CD1c-positive myeloid dendritic cell (primary cell): ENCODE measurements around the gene ZNF740.
"Not testable (repeated sequence)": the region's sequence is repeated elsewhere in the genome, so short reads cannot be mapped to it uniquely, and the experiment has no call there.

ENCODE experiments used
- DNase-seq: peaks from one replicate; pipeline ENCODE4 v3.0.0-alpha.2; 2016; ENCODE audit errors: extremely low spot score

The ZNF740 gene, protein sequence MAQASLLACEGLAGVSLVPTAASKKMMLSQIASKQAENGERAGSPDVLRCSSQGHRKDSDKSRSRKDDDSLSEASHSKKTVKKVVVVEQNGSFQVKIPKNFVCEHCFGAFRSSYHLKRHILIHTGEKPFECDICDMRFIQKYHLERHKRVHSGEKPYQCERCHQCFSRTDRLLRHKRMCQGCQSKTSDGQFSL

DNA sequence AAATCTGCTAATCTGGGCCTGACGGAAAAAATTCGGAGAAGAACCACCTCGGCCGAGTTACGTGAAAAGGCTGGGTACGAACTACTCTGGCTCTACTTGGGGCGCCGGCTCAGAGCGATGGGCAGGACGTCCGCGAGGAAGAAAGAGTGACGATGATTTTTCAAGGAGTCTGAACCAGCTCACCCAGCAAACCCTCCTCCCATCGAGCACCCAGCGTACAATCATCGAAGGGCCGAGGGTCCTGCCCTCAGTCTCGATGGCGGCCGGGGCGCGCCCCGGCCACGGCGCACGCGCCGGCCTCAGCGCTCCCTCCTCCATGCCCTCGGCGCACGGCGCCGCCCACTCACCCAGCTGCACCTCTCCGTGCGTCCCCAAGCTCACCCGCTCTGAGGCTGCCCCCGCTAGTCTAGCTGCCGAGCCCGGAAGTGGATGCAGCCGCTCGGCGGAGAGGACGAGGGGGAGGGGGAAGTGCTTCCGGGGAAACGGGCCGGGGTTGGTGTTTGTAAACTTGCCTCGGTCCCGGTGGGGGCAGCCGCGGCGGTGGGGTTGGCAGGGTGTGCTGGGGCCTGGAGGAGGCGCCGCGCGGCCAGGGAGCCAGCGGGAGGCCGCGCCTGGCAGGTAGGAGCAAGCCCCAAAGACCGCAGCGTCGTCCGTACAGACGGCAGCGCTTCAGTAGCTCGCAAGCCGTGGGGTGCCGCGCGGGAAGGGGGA is at the start of gene ZNF740, which contains the start of gene CSAD:
ZNF740 (plus strand) TSS at position 503 of the 711 bp plus-strand sequence. CDS start 1,262 bp downstream, outside the sequence.
CSAD (minus strand) TSS at position 706 of the 711 bp plus-strand sequence. CDS start 7,455 bp downstream, outside the sequence.
- DNase-seq: peak; percentile 98

DNA sequence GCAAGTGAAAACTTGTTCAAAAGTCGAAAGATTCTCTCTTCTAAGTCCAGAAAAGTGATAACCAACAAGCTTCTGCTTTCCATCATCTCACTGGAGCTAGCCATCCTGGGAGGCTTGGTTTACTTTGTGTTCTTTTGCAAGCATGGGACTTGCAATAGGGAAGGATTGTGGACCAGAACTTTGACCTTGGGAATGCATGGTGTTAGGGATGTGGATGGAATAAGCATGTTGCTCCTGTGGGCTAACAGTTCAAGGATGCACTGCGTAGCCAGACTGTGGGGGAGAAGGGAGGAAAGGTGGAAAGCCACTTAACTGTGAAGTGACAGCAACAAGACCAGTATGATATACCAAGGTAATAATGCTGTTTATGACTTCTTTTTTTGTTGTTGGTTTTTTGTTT is 48.7 kb upstream of the ZNF740 start:
- DNase-seq: no peak

DNA sequence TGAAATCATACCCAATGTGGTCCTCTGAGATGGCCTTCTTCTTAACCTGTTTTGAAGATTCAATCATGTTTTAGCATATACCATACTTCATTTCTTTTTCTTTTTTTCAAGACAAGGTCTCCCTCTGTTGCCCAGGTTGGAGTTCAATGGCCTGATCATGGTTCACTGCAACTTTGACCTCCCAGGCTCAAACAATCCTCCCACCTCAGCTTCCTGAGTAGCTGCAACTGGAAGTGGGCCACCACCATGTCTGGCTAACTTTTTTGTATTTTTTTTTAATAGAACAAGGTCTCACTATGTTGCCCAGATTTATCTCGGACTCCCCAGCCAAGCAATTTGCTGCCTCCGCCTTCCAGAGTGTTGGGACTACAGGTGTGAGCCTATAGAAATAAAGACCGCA is 46.8 kb upstream of the ZNF740 start:
- no peak for DNase-seq

DNA sequence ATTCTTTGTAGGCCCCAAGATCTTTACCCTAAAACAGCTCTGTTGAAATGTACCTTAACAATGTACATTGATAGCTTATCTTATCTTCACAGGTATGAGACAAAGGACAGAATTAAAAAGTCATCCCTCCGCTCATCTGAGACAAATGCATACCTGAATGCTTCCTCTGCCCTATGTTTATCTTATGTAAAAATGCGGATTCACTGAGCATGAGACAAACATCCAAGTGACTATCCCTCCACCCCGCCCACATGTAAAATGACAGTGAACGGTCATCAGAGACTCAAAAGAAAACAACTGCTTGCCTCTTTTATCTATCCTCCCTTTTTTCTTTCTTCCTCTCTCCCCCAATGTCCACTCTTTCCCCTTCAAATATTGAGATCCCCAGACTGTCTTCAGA is 37.2 kb upstream of the ZNF740 start:
- no peak for DNase-seq

DNA sequence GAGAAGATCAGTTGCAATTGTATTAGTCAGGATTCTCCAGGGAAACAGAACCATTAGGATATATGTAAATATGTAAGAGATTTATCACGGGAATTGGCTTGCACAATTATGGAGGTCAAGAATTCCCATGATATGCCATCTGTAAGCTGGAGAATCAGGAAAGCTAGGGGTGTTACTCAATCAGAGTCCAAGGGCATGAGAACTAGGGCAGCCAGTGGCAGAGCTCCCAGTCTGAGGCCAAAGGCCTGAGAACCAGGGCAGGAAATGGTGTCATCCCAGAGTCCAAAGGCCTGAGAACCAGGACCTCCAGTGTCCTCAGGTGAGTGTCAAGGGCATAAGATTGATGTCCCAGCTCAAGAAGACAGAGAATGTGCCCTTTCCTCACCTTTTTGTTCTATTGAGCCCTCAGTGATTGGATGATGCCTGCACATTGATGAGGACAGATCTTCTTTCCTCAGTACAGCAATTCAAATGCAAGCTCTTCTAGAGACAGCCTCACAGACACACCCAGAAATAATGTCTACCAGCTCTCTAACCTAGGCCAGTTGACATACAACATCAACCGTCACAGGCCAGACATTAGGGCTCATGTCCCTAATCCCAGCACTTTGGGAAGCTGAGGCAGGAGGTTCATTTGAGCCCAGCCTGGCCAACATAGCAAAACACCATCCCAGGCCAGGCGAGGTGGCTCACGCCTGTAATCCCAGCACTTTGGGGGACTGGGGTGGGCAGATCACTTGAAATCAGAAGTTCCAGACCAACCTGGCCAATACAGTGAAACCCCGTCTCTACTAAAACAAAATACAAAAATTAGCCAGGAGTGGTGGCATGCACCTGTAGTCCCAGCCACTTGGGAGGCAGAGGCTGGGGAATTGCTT is 34.9 kb upstream of the ZNF740 start:
- DNase-seq: no peak

DNA sequence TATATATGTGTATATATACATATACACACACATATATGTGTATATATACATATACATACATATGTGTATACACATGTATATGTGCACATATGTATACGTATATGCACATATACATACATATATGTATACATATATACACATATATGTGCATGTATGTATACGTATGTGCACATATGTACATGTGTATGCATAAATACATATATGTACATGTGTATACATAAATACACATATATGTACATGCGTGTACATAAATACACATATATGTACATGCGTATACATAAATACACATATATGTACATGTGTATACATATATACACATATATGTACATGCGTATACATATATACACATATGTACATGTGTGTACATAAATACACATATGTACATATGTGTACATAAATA is 33.3 kb upstream of the ZNF740 start:
- no peak for DNase-seq

DNA sequence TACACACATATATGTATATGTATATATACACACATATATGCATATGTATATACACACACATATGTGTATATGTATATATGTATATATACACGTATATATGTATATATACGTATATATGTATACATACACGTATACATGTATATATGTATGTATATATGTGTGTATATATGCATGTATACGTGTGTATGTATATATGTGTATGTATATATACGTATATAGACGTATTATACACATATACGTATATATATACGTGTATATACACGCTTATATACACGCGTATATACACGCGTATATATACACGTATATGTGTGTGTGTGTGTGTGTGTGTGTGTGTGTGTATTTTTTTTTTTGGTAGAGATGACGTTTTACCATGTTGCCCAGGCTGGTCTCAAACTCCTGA is 32.9 kb upstream of the ZNF740 start:
- DNase-seq: no peak

DNA sequence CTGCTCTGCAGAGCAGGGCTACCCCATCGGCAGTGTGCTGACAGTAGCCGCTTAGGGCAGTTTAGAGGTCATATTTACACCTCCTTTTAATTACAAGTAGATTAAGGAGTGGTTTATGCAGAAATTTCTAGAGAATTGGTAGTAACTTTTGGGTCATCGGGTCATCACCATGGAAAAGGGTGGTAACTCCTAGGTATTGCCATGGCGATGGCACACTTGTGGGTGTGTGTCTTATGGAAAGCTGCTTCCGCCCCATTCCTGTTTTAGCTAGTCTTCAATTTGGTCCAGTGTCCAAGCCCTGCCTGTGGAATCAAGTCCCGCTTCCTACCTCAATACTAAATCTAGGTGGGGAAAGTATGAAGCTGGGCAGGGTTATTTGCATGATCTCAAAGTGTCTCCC is 29.5 kb upstream of the ZNF740 start:
- no peak for DNase-seq

DNA sequence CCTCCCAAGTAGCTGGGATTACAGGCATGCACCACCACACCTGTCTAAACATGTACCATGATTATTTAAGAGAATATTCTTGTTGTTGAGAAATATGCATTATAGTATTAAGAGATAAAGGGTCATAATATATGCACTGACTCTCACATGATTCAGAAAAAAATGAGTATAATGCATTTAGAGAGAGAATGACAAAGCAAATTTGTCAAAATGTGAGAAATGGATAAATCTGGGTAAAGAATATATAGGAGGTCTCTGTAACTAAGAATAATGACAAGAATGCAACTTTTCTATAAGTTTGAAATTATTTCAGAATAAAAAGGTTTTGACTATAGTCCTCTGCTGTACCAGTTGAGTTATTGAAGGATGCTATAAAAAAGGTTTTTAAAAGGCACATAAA is 28.1 kb upstream of the ZNF740 start:
- DNase-seq: no peak

DNA sequence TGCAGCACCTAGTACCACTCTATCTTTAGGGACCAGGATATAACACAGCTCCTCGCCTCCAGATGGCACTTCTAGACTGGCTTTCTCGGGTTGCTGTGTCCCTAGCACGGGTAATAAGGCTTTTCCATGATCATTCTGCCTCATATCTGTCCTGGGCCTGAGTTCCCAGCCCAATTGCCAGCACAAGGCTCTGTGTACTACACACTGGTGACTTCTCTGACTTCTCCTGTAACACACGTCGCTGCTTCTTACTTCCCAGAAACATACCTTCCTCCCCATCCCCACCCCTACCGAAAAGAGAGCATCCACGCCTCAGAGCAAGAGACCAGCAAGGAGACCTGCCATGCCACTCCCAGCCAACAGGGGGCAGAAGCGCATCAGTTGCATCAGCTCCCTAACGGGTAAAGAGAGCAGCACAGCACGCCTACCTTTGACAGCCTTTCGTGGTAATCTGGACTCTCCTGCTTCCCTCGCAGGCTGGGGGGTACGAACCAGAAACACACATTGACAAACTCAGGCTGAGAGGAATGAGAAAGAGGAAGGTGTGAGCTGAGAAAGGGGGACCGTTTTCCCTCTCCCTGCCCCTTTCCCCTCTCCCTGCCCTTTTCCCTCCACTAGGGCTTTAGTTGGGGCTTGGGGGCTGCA is 21.2 kb upstream of the ZNF740 start:
- peak; percentile 88 for DNase-seq

DNA sequence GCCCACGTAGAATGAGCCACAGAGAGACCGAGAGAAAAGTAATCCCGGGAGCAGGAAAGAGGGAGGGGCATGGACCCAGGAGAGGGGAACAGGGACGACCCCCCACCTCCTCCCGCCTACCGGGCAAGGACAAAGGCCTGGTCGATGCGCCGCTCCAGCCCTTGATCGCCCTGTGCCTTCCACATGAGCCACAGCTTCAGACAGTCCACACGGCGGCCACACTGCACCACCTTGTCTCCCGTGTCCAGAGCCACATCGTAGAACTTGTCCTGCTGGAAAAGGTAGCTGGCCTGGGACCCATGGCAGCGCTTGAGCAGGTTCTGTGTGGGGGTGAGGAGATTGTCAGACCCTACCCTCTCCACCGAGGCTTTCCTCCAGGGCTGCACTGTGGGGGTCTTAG is 20.5 kb upstream of the ZNF740 start:
- DNase-seq: no peak

DNA sequence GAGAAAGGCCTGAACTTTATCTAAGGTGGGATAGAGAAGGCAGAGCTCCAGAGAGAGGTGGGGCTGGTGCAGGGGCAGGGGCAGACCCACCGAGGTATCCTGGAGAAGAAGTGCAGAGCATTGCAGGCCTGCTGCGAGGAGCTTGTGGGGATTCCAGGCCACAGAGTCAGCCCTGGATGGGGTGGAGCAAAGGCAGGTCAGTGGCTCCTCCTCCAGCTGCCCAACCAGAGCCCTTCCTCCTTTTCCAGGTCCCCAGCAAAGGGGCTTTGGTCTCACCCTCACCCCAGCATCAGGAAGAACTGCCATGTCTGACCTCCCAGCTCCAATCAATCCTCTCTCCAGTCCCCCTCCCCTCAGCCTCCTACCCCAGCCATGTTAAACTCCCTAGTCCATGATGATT is 19.8 kb upstream of the ZNF740 start:
- no peak for DNase-seq

DNA sequence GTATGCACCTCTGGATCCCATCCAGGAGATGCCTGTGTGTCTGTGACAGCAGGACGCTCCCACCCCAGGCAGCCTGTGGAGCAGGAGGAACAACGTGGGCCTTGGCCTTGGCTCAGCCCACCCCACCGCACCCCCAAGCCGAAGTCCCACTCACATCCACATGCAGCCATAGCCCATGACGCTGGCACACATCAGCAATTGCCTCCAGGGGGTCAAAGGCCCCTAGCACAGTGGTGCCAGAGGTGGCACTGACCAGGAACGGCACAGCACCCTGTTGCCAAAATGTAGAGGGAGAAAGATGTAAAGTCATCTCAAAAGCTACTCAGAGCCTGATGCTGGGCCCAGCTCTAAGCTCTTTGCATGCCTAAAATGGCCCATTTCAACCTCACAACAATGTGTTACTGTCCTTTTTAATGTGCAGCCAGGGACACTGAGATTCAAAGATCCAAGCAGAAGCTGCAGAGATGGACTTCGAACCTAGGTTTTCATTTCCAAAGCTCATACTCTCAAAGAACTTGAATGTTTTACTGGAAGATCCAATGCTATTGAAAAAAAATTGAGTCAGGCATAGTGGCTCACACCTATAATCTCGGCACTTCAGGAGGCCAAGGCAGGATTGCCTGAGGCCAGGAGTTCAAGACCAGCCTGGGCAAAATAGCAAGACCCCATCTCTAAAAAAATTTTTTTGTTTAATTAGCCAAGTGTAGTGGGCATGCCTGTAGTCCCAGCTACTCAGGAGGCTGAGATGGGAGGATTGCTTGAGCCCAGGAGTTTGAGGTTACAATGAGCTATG is 19.2 kb upstream of the ZNF740 start:
- DNase-seq: no peak

DNA sequence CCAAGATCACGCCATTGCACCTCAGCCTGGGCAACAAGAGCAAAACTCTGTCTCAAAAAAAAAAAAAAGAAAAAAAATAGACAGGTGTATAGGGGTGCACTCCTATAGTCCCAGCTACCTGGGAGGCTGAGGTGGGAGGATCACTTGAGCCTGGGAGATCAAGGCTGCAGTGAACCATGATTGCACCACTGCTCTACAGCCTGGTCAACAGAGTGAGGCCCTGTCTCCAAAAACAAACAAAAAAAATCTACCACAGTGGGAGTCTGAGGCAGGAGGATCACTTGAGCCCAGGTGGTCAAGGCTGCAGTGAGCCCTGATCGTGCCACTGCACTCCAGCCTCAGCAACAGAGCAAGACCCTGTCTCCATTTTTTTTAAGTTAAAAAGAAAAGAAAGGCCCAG is 17.5 kb upstream of the ZNF740 start:
- DNase-seq: not testable (repeated sequence)

DNA sequence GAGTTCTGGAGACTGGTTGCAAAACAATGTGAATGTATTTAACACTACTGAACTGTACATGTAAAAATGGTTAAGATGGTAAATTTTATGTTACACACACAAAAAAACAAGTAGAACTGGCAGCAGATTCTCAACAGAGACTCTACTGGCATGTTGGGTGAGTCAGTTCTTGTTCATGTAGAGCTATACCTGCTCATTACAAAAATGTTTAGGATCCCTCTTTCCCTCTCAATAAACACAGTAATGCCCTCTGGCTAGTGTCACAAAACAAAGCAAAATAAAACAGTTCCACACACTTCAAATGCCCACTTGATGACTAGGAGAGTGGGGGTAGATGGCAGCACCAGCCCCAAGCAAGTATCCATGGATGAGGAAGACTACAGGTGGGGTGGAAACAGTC is 13.7 kb upstream of the ZNF740 start:
- DNase-seq: no peak

DNA sequence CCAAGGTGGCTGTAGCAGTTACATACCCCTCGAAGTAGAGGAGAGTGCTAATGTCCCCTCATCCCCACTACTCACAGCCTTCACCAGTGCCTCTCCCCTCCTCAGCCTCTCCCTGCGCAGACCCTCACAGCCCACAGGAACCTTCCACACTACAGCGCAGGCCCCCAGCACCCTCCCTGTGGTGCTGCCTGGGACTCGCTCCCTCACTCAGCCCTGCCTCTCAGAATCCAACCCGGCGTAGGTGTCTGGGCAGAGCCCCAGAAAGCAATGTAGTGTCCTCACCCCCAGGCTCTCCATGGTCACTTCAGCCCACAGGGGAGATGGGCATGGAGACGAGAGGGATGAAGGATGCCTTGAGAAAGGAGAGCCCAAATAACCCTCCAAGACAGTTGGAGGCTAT is 10.9 kb upstream of the ZNF740 start:
- no peak for DNase-seq

DNA sequence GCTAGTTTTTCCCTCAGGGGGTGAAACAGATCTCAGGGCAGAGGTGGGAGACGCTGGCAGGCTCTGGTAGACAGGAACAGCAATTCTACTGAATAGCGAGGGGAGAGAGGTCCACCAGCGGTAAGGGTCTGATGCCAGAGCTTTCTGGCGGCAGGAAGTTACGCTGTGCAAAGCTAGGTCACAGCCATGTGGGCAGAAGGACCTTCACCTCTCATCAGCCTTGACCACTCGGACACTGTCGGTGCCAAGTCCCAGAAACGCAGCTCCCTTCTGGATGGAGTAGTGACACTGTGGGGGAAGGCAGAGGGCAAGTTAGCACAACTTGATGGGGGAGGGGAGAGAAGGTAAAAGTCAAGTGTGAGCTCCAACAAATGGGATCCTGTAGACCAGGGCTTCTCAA is 10.3 kb upstream of the ZNF740 start:
- DNase-seq: no peak

DNA sequence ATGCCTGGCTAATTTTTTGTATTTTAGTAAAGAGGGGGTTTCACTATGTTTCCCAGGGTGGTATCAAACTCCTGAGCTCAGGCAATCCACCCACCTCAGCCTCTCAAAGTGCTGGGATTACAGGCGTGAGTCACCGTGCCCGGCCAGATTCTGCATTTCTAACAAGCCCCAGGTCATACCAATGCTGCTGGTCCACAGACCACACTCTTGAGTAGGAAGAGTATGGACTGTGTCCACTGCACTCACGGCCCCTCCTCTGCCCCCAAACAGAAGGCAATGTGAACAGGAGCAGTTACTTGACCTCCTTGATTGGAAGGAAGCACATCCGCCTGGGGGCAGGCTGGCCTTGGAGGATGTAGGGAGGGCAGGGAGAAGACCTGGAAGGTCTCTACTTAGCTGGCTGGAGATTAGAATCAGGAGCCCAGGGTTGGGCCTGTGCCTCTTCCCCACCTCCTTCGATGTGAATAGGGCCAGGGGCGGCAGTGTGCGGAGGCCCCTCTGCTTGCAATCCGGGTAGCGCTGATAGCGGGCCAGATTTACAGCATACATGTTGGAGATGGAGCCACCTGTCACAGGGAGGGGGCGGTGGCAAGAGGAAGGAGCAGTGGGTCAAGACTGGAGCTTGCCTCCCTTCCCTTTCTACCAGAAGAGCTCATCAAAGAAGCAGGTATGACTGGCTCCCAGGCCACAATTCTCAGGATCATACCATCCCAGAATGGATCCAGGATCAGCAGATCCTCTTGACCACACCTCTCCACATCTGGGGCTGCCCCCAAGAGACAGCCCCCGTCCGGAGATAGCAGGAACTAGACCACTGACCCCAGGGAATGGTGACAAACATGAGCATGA is 9.4 kb upstream of the ZNF740 start:
- no peak for DNase-seq

DNA sequence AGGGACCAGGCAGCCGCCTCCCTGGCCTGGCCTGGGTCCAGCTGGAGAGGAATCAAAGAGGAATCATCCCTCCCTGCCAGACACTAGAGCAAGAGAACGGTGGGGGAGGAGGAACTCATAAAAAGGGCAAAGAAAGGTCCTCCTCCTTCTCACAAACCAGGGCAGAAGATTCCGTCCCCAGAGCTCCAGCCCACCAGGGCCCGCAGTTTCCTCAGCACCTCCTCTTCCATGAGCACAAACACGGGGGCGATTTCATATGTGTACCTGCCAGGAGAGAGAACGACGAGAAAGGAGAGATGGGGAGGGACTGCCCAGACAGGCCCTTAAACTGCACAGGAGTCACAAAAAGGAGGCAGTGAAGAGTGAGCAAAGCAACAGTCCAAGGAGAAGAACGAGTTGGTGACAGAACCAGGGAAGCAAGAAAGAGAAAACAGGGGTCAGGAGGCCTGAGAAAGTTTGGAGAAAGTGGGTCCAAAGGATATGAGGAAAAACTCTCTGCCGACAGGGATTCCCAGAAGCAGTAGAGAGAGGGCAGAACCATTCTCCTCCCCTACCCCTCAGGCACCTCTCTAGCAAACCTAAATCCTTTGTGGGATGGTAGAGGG is 8.7 kb upstream of the ZNF740 start:
- no peak for DNase-seq

DNA sequence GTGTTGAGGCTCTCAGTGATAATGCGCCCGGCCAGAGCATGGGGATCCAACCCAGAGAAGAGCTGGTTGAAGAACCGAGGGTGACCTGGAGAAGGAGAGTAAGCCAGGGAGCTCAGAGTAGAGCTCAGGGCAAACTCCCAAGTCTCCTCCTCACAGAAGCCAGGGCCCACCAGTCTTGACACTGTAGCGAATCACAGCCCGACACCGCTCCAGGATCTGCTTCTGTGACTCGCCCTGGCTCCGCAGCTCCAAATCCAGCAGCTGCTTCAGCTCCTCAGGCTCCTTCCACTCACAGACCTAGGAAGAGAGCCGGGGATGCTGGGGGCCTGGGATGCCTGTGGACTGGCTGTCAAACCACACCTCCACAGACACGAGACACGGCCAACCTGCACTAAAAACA is 8.2 kb upstream of the ZNF740 start:
- DNase-seq: no peak
